Urinary bladder (tissue), 4 donors: ENCODE measurements around the gene MYO10. TPM values are rescaled to one million over a fixed set of nuclear protein-coding genes. Genes with fewer than 3 reads are reported as not detected.
"Not testable (repeated sequence)": the region's sequence is repeated elsewhere in the genome, so short reads cannot be mapped to it uniquely, and the experiment has no call there.

Experiments used
- DNase-seq: peaks from one replicate; pipeline ENCODE4 v3.0.0-alpha.2; 2015; ENCODE audit errors: extremely low spot score
- H3K27ac ChIP-seq: one replicate; pipeline ENCODE4 v1.5.1; 2013; ENCODE audit warnings: low read depth, mild to moderate bottlenecking, moderate library complexity
- H3K36me3 ChIP-seq: one replicate; pipeline ENCODE4 v1.6.1; 2013; ENCODE audit warnings: mild to moderate bottlenecking, moderate library complexity; ENCODE audit not compliant: insufficient read depth
- H3K4me1 ChIP-seq: one replicate; pipeline ENCODE4 v1.6.1; 2013; ENCODE audit warnings: mild to moderate bottlenecking, moderate library complexity; ENCODE audit not compliant: insufficient read depth
- H3K4me3 ChIP-seq: one replicate; pipeline ENCODE4 v1.5.1; 2013; ENCODE audit warnings: low read depth, low read length
- WGBS: extraction: QIAGEN DNeasy Blood & Tissue Kit; methylation state at CpG from one replicate; pipeline ENCODE4 v1.1.7; 2013; 5-methylcytosine and 5-hydroxymethylcytosine counted together
- polyA plus RNA-seq: library from polyadenylated mRNA; stranded (reverse); fragments of 200-250 nt; gene quantifications from one replicate; pipeline ENCODE4 v1.2.3, GENCODE V29; 2013
- total RNA-seq: library from RNA; depleted of rRNA; stranded (reverse); fragments of >200 nt; gene quantifications from one replicate; pipeline ENCODE4 v1.2.3, GENCODE V29; 2014
- donor health status: healthy with polysubstance abuse.
- donor health status: healthy.

The MYO10 gene
- total RNA-seq (21.3 TPM), polyA plus RNA-seq (4.3 TPM)

DNA sequence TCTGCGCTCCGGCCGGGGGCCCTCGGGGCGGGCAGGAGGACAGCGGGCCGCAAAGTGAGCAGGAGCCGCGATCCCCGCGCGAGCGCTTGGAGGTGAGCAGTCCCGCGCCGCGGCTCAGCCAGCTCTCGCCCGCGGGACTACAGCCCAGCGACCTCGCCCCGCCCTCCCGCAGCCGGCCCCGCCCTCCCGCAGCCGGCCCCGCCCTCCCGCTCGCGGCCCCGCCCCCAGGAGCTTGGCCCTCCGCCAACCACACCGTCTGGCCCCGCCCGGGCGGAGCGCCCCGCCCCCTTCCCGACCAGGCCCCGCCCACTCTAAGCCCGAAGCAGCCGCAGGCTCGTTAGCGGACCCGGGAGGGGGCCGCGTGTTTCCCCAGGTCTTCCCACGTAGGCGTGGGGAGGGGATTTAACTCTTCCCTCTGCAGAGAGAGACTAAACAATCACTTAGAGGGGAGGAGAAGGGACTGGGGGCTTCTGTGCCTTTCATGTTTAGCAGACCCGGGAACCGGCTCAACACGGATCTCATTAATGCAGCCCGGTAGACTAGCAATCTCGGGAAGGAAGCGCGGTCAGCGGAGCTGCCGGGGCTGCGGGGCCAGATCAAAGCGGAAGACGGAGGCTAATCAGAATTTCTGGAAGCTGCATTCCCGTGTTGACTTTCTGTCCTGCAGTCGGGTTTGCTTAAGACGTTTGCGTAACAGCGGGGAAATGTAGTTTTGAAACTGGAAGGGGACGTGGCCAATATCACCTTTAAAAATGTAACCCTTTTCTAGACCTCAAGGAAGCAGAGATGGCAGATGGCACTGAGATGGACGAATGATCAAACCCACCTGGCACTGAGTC, at the start of gene MYO10:
Gene MYO10 (minus strand): TSS at position 139 of the 839 bp plus-strand sequence. CDS start 480 bp downstream, outside the sequence.
- 1% methylated on average over 69 of the region's 70 CpGs for WGBS
- Histone ChIP-seq H3K36me3 (no peaks in the 10 kb centered on the region), H3K4me1 (no peaks in the 10 kb centered on the region), H3K4me3 (peak within 1 kb of the TSS; percentile 64), H3K27ac (peak within 1 kb of the TSS; percentile 74)
- no peak for DNase-seq

DNA sequence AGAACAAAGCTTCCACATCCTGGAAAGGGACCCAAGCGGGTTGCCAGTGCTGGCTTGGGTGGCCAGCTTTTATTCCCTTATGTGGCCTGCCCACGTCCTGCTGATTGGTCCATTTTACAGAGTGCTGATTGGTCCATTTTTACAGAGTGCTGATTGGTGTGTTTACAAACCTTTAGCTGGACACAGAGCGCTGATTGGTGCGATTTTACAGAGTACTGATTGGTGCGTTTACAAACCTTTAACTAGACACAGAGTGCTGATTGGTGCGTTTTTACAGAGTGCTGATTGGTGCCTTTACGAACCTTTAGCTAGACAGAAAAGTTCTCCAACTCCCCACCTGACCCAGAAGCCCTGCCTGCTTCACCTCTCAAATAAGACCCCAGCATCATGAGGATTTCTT, 49.2 kb upstream of the MYO10 start:
- not testable (repeated sequence) for DNase-seq, H3K36me3 ChIP-seq, H3K27ac ChIP-seq, H3K4me1 ChIP-seq, H3K4me3 ChIP-seq
- WGBS: 90% methylated on average over 7 of the region's 7 CpGs

DNA sequence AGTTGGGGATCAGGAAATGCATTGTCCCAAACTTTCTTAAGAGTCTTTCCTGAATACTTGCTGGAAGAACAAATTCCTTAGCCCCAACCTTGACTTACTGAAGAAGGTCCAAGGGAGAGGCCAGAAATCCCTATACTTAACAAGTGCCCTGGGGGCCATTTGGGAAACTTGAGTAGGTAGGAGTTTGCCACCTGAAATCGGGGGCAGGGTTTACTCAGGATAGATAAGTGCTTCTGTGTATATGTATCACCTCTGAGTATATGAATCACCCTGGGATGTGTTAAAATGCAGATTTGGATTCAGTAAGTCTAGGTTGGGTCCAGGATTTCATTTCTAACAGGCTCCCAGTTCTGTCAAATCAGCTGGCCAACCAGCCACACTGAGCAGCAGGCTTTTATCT, 47.9 kb upstream of the MYO10 start:
- DNase-seq: no peak
- Histone ChIP-seq H3K36me3 (no peaks in the 10 kb centered on the region), H3K4me3 (no peak overlapping the region), H3K27ac (no peak overlapping the region), H3K4me1 (no peaks in the 10 kb centered on the region)
- WGBS: 86% methylated on average over 1 of the region's 1 CpG

DNA sequence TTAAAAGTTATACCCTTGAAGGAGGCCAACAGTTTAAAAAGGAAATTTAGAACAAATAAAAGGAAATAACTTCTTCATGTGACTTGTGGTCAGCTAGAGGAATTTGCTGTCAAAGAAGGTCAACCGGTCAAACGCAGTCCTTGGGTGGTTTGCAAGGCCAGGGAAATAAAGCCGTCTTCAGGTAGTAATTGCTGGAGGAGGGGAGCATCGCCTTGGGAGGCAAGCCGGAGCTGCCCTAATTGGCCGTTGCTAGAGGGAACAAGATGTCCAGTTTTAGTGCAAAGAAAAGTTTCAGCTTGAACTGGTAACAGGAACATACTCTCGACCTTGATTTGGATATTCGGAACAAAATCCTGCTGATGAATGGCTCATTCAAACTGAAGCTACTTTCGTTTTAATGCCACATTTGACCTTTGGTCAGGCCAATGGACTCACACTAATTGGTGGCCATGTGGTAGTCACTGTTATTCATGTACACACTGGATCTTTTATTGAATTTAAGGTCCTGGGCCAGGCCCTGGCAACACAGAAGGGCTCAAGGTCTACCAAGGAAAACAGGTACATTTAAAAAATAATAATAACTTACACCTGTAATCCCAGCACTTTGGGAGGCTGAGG, 47.0 kb upstream of the MYO10 start:
- H3K4me3 ChIP-seq: no peak overlapping the region
- no peak overlapping the region for H3K27ac ChIP-seq
- no peaks in the 10 kb centered on the region for H3K4me1 ChIP-seq
- no peaks in the 10 kb centered on the region for H3K36me3 ChIP-seq
- 60% methylated on average over 9 of the region's 9 CpGs for WGBS
- no peak for DNase-seq

DNA sequence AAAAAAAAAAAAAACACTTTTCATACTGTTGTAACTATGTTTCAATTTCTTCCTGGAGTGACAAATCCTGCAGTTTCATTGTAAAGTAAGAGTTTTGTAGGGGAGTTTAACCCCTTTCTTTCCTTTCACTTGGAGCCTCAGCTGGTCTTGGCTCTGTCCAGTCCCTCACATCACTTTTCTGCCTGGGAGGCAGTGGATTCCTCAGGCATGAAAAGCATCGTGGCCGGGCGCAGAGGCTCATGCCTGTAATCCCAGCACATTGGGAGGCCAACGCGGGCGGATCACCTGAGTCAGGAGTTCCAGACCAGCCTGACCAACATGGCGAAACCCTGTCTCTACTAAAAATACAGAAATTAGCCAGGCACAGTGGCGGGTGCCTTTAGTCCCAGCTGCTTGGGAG, 45.6 kb upstream of the MYO10 start:
- Histone ChIP-seq H3K4me1 (no peaks in the 10 kb centered on the region), H3K36me3 (no peaks in the 10 kb centered on the region), H3K4me3 (no peak overlapping the region), H3K27ac (no peak overlapping the region)
- DNase-seq: no peak
- 87% methylated on average over 8 of the region's 8 CpGs for WGBS

DNA sequence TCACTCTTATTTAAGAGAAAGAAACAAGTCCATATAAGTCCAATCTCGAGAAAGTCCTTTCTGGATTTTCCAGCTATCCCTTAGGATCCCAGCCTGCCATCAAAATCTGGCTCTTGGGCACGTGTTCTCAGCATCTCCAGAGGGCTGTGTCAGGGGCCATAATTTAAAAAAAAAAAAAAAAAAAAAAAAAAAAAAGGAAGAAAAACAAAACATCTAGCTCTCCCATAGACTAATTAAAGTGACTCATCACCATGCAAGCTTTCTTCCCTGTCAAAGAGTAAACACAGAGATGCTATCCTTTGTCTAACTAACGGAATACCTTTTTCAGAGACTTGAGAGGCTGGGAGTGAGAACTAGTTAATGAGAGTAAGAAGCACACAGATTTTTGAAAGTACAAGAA, 44.9 kb upstream of the MYO10 start:
- 65% methylated on average over 3 of the region's 3 CpGs for WGBS

DNA sequence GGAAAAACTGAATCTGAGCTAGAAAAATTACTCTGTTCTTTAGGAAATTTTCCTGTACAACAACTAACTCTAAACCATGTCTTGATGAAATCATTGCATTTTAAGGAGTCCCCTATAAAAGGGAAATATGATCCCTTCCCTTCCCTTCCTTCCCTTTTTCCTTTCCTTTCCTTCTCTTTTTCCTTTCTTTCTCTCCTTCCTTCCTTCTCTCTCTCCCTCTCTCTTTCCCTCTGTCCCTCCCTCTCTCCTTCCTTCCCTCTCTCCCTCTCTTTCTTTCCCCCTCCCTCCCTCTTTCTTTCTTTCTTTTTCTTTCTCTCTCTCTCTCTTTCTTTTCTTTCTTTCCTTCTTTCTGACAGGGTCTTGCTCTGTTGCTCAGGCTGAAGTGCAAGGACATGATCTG, 42.2 kb upstream of the MYO10 start:
- no peaks in the 10 kb centered on the region for H3K4me1 ChIP-seq
- DNase-seq: no peak
- no peak overlapping the region for H3K4me3 ChIP-seq
- no peaks in the 10 kb centered on the region for H3K36me3 ChIP-seq
- H3K27ac ChIP-seq: no peak overlapping the region

More for the DNA sequence above, 44.9 kb upstream of the MYO10 start:
- DNase-seq: no peak
- no peaks in the 10 kb centered on the region for H3K4me1 ChIP-seq
- H3K36me3 ChIP-seq: no peaks in the 10 kb centered on the region
- no peak overlapping the region for H3K27ac ChIP-seq
- no peak overlapping the region for H3K4me3 ChIP-seq

DNA sequence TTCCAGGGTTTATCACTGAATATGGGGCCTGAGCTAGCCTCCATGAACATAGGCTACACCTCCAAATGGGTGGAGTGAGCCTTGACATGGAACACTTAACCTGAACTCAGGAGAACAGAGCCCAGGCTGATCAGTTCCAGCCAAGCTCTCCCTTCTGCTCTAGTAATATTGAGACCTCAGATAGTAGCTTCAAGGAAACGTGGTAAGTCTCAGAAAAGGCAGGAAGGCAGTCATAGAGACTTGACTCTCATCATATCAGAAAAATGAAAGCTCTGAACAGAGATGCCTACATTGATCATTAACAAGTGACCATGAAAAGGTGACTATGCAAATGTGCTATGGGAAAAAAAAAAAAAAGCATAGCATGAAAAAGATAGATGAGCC, 40.5 kb upstream of the MYO10 start:
- H3K4me1 ChIP-seq: no peaks in the 10 kb centered on the region
- H3K36me3 ChIP-seq: no peaks in the 10 kb centered on the region
- DNase-seq: no peak
- no peak overlapping the region for H3K4me3 ChIP-seq
- H3K27ac ChIP-seq: no peak overlapping the region
- WGBS: 75% methylated on average over 1 of the region's 1 CpG

DNA sequence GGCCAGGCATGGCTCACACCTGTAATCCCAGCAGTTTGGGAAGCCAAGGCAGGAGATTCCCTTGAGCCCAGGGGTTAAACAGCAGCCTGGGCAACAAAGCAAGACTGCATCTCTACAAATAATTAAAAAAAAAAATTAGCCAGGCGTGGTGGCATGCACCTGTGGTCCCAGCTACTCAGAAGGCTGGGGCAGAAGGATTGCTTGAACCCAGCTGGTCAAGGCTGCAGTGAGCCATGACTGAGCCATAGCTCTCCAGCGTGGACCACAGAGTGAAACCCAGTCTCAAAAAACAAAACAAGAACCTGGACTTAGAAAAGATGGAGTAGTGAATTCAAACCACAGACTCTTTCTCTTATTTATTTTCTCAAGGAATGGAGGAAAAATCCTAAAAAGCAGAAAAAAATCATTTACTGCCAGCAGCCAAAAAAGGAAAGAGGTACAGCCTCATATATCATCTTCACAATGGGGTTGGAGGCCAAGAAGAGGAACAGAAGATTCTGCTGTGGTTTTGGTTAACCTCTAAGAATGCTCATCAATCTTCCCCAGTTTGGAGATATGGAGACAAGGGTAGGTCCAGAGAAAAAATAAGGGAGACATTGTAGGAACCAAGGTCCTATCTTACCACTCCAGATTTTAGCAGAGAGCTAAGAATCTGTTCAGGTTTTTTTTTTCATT, 40.0 kb upstream of the MYO10 start:
- WGBS: 92% methylated on average over 2 of the region's 2 CpGs
- Histone ChIP-seq H3K27ac (no peak overlapping the region), H3K36me3 (no peaks in the 10 kb centered on the region), H3K4me1 (no peaks in the 10 kb centered on the region), H3K4me3 (no peak overlapping the region)
- DNase-seq: no peak

DNA sequence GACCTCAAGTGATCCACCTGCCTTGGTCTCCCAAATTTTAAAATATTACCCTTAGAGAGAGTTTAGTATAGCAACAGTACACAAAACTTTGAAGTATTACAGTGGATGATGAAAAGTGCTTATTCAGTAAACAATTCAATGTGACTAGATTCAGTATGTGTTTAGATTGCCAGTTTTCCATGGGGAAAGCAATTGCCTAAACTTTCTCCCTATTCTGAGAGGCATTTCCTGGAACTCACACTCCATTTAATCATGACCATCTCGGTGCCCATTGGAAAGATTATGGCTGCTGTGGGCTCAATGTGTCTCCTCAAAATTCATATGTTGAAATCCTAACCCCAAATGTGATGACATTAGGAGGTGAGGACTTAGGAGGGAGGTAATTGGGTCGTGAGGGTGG, 38.9 kb upstream of the MYO10 start:
- 78% methylated on average over 2 of the region's 2 CpGs for WGBS
- Histone ChIP-seq H3K4me1 (no peaks in the 10 kb centered on the region), H3K4me3 (no peak overlapping the region), H3K36me3 (no peaks in the 10 kb centered on the region), H3K27ac (no peak overlapping the region)
- DNase-seq: no peak

DNA sequence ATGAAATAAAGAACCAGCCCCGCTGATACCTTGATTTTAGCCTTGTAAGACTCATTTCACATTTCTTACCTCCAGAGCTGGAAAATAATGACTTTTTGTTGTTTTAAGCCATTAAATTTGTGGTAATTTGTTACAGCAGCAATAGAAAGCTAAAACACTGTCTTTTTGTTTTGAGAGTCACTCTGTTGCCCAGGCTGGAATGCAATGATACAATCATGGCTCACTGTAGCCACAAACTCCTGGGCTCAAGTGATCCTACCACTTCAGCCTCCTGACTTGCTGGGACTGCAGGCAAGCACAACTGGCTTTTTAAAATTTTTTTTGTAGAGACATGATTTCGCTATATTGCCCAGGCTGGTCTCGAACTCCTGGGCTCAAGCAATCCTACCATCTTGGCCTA, 34.7 kb upstream of the MYO10 start:
- H3K36me3 ChIP-seq: no peaks in the 10 kb centered on the region
- no peak for DNase-seq
- no peak overlapping the region for H3K27ac ChIP-seq
- H3K4me3 ChIP-seq: no peak overlapping the region
- no peaks in the 10 kb centered on the region for H3K4me1 ChIP-seq
- WGBS: 97% methylated on average over 3 of the region's 3 CpGs

DNA sequence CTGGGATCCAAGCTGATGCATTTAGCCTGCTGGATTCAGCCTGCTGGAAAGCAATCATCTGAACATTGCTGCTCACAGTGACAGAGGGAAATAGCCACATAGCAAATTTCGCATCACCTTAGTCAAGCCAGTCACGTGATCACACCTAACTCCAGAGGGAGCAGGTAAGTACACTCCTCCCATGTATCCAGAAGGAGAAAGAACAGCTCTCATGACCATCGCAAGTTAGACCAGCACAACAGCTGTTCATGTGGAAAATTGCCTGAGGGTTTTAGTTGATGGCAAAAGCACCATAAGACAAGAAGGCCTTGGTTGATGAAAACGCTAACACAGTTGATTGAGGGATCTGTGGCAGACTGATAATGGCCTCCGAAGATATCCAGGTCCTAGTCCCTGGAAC, 34.2 kb upstream of the MYO10 start:
- Histone ChIP-seq H3K4me3 (no peak overlapping the region), H3K4me1 (no peaks in the 10 kb centered on the region), H3K27ac (no peak overlapping the region), H3K36me3 (no peaks in the 10 kb centered on the region)
- no peak for DNase-seq
- 84% methylated on average over 5 of the region's 5 CpGs for WGBS

DNA sequence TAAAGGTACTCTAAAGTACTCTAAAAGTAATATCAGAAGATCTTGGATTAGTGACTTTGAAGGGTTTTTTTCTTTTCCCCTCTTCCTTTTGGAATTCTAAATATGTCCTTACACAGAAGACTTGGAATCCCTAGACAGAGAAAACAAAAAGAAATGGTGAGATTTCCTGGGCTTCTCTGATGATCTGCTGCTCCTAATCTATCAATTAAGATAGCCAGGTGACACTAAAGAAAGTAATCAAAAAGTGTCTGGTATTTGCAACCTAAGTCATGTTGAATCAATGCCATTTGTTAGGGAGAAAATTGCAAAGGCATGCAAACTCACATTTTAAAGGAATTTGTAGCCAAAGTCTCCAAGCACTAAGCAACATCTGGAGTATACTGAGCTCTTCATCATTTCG, 29.5 kb upstream of the MYO10 start:
- Histone ChIP-seq H3K4me1 (no peaks in the 10 kb centered on the region), H3K36me3 (no peaks in the 10 kb centered on the region), H3K4me3 (no peak overlapping the region), H3K27ac (no peak overlapping the region)
- WGBS: 28% methylated on average over 1 of the region's 1 CpG
- no peak for DNase-seq

DNA sequence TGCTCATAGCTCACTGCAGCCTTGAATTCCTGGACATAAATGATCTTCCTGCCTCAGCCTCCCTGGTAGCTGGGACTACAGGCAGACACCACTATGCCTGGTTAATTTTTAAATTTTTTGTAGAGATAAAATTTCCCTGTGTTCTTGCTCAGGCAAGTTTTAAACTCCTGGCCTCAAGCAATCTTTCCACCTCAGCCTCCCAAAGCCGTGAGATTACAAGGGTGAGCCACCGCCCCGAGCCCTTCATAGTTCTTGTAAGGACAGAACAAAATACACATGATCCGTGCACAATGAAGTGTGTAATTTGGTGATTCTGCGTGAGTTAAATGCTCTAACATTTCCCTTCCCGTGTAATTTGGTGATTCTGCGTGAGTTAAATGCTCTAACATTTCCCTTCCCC, 27.7 kb upstream of the MYO10 start:
- no peak for DNase-seq
- Histone ChIP-seq H3K36me3 (no peaks in the 10 kb centered on the region), H3K27ac (no peak overlapping the region), H3K4me3 (no peak overlapping the region), H3K4me1 (no peaks in the 10 kb centered on the region)
- WGBS: 94% methylated on average over 7 of the region's 7 CpGs
